ENCODE results near the gene CLCF1.

- TF ChIP-seq ZNF24 (IDR thresholded peaks at IDR 0.05) (no peak), ZNF589 (CRISPR knock-in tag; conservative IDR thresholded peaks at IDR 0.05) (no peak), EHMT2 (IDR thresholded peaks at IDR 0.05; ENCODE audit: borderline replicate concordance, low read depth, low read length) (no peak), CEBPB (IDR thresholded peaks at IDR 0.05; ENCODE audit: borderline replicate concordance, low read depth, low read length) (no peak), NFKBIZ (CRISPR knock-in tag; IDR thresholded peaks at IDR 0.05) (no peak), PREB (CRISPR knock-in tag; IDR thresholded peaks at IDR 0.05) (no peak), CTCF (CRISPR knock-in tag; IDR thresholded peaks at IDR 0.05) (no peak), EP300 (IDR thresholded peaks at IDR 0.05; ENCODE audit: low read depth in 2 of 2, low read length in 2 of 2) (no peak), EP300 (CRISPR knock-in tag; IDR thresholded peaks at IDR 0.05; ENCODE audit: borderline replicate concordance) (no peak), BRCA1 (CRISPR knock-in tag; IDR thresholded peaks at IDR 0.05) (no peak), ZNF44 (CRISPR knock-in tag; IDR thresholded peaks at IDR 0.05) (no peak)
- TF ChIP-seq, protein P1, sequence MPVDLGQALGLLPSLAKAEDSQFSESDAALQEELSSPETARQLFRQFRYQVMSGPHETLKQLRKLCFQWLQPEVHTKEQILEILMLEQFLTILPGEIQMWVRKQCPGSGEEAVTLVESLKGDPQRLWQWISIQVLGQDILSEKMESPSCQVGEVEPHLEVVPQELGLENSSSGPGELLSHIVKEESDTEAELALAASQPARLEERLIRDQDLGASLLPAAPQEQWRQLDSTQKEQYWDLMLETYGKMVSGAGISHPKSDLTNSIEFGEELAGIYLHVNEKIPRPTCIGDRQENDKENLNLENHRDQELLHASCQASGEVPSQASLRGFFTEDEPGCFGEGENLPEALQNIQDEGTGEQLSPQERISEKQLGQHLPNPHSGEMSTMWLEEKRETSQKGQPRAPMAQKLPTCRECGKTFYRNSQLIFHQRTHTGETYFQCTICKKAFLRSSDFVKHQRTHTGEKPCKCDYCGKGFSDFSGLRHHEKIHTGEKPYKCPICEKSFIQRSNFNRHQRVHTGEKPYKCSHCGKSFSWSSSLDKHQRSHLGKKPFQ (CRISPR knock-in tag; IDR thresholded peaks at IDR 0.05; ENCODE audit: insufficient replicate concordance), result no peak
These were observed 45.3 kb upstream of the CLCF1 start for GRCh38 chr11:67418476-67419281.

Measured in HepG2 (cell line).